ENCODE results near the gene SEMA5A.

DNA sequence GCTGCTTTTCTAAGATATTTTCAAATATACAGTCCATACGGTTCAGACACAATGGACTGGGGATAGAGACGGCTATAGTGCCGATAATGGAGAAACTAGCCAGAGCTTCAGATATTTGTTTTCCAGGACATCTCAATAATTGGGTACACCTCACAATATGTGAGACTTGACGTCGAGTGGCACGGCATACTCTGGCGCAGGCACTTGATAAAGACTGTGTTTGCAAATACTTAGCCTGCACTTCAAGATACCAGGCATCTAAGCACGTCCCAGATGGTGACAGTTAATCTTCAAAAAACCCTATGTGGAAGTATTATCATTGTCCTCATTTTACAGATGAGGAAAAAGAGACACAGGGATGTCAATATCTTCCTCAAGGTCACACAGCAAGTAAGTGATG lies 48.5 kb downstream of the SEMA5A start:
- TF ChIP-seq CTCF (IDR thresholded peaks at IDR 0.05) (no peak), POLR2A (IDR thresholded peaks at IDR 0.05) (no peak)

All from lower leg skin (tissue), 3 donors.